Measurements from ENCODE around the gene TMEM269. TPM values are rescaled to one million over a fixed set of nuclear protein-coding genes. Genes with fewer than 3 reads are reported as not detected.

Gene TMEM269
- total RNA-seq, 1 donor from 2014 or later = under 0.01 TPM

GRCh38 chr1:42849944-42850343, 65.2 kb downstream of the TMEM269 start:
- TF ChIP-seq CTCF (IDR thresholded peaks at IDR 0.05; ENCODE audit: insufficient read depth, low read length, severe bottlenecking) = no peak
- DNase-seq (ENCODE audit: low read depth) (no peak), FAIRE-seq (no peak)
- Histone ChIP-seq H3K36me3 (ENCODE audit: control insufficient read depth, insufficient read depth, low read length) (peaks cover 1% of the 10 kb centered on the region), H3K27me3 (ENCODE audit: control insufficient read depth, insufficient read depth, low read length) (no peaks in the 10 kb centered on the region), H3K4me3 (ENCODE audit: low read depth, low read length) (no peak overlapping the region)

Other genes with a start within 250 kb of the TMEM269 start
- gene PPIH, start 126.6 kb upstream of the TMEM269 start, total RNA-seq = 21.9 and 40.8 TPM in 2 replicates
- gene YBX1, start 102.6 kb upstream of the TMEM269 start, total RNA-seq = 1,123 and 1,188 TPM in 2 replicates
- not detected in 2 replicates for gene CLDN19, start 44.8 kb upstream of the TMEM269 start, total RNA-seq
- gene P3H1, start 18.0 kb upstream of the TMEM269 start, total RNA-seq = 15.8 and 16.5 TPM in 2 replicates
- gene C1orf50, start 17.7 kb upstream of the TMEM269 start, total RNA-seq = 3.8 and 9.0 TPM in 2 replicates
- 5.3 and 6.3 TPM in 2 replicates for gene ERMAP, start 32.1 kb downstream of the TMEM269 start, total RNA-seq
- gene SVBP, start 32.4 kb downstream of the TMEM269 start, total RNA-seq = 18.2 and 21.0 TPM in 2 replicates
- gene ZNF691, start 61.6 kb downstream of the TMEM269 start, total RNA-seq = 4.5 and 6.8 TPM in 2 replicates
- gene SLC2A1, start 173.9 kb downstream of the TMEM269 start, total RNA-seq = 1,197 and 1,905 TPM in 2 replicates